B cell (primary cell): ENCODE data around the gene METAP1D. TPM values are rescaled to one million over a fixed set of nuclear protein-coding genes. Genes with fewer than 3 reads are reported as not detected.

Experiments used
- ATAC-seq: fragments of 200-7000 bp; cut with Tn5 transposase; one replicate; pipeline ENCODE4 v1.10.0; 2021; ENCODE audit warnings: low read depth, mild to moderate bottlenecking, moderate number of reproducible peaks, moderate library complexity
- CTCF ChIA-PET: fragments of 350-600 bp; sonication (Branson Sonifier 250); formaldehyde crosslinking; loops from one replicate; lab custom pipeline; 2021; ENCODE audit warnings: antibody characterized with exemption, inconsistent platforms; lab: Charles Lee
- POLR2A ChIA-PET: fragments of 350-600 bp; sonication (Branson Sonifier 250); formaldehyde crosslinking; loops from one replicate; lab custom pipeline; 2021; ENCODE audit warnings: antibody characterized with exemption; lab: Charles Lee
- DNase-seq: peaks from one replicate; pipeline ENCODE4 v3.0.0; 2013
- H2AFZ ChIP-seq: 2 replicates; pipeline ENCODE4 v1.6.1; 2012; ENCODE audit warnings: mild to moderate bottlenecking, low read depth, low read length; ENCODE audit not compliant: insufficient read depth, poor library complexity, severe bottlenecking
- H3K27ac ChIP-seq, 2 donors: 1 replicate in 1 of 2; 2 replicates in 1 of 2; pipeline ENCODE4 v1.5.1; 2012 to 2013; ENCODE audit warnings: low read length in 2 of 2, mild to moderate bottlenecking in 2 of 2, moderate library complexity in 1 of 2
- H3K27me3 ChIP-seq, 4 experiments: fragments of 200-600 bp in 1 of 4; sonication (generic) in 1 of 4; replicated peaks in 1 of 4; 1 replicate in 2 of 4; 2 replicates in 2 of 4; pipeline versions ENCODE4 v1.6.1 to v1.7.0; 2013 to 2016; ENCODE audit warnings: low read length in 3 of 4, mild to moderate bottlenecking in 2 of 4, mixed read lengths in 1 of 4, moderate library complexity in 1 of 4; ENCODE audit not compliant: insufficient read depth in 4 of 4, control insufficient read depth in 3 of 4; ENCODE audit errors: control extremely low read depth in 1 of 4
- H3K36me3 ChIP-seq, 2 experiments: replicated peaks in 1 of 2; 1 replicate in 1 of 2; 2 replicates in 1 of 2; pipeline versions ENCODE4 v1.6.1 to v1.7.1; 2013; ENCODE audit warnings: low read length in 1 of 2; ENCODE audit not compliant: insufficient read depth in 2 of 2, control insufficient read depth in 1 of 2; ENCODE audit errors: control extremely low read depth in 1 of 2, extremely low read depth in 1 of 2
- H3K4me1 ChIP-seq, 2 donors: fragments of 200-600 bp in 1 of 2; sonication (generic) in 1 of 2; 1 replicate in 1 of 2; 2 replicates in 1 of 2; pipeline versions ENCODE4 v1.5.1 to v1.6.1; 2013 to 2017; ENCODE audit warnings: low read length in 2 of 2; ENCODE audit not compliant: control insufficient read depth in 2 of 2, insufficient read depth in 2 of 2
- H3K4me2 ChIP-seq: replicated peaks from 2 replicates; pipeline ENCODE3; 2012; ENCODE audit warnings: mild to moderate bottlenecking, low read depth, low read length; ENCODE audit not compliant: poor library complexity, severe bottlenecking
- H3K4me3 ChIP-seq, 5 experiments: fragments of 200-600 bp in 1 of 5; sonication (generic) in 1 of 5; 1 replicate in 3 of 5; 2 replicates in 2 of 5; pipeline versions ENCODE4 v1.5.1 to v1.7.0; 2011 to 2016; ENCODE audit warnings: low read length in 4 of 5, mild to moderate bottlenecking in 4 of 5, low read depth in 2 of 5, control low read depth in 1 of 5, moderate library complexity in 1 of 5; ENCODE audit not compliant: insufficient read depth in 1 of 5; ENCODE audit errors: control extremely low read depth in 1 of 5, extremely low read depth in 1 of 5
- H3K79me2 ChIP-seq: fragments of 200-600 bp; sonication (generic); one replicate; pipeline ENCODE4 v1.6.0; 2016; ENCODE audit warnings: low read length; ENCODE audit not compliant: control insufficient read depth, insufficient read depth
- H3K9ac ChIP-seq: fragments of 200-600 bp; sonication (generic); 2 replicates; pipeline ENCODE4 v1.6.1; 2017; ENCODE audit warnings: mild to moderate bottlenecking, low read length, moderate library complexity
- H3K9me3 ChIP-seq, 3 donors: one replicate each; pipeline versions ENCODE4 v1.6.1 to v1.7.1; 2013; ENCODE audit warnings: low read length in 2 of 3; ENCODE audit not compliant: control insufficient read depth in 2 of 3, insufficient read depth in 1 of 3; ENCODE audit errors: control extremely low read depth in 1 of 3
- H4K20me1 ChIP-seq: 2 replicates; pipeline ENCODE4 v1.6.0; 2012; ENCODE audit warnings: mild to moderate bottlenecking, low read length; ENCODE audit not compliant: insufficient read depth, control insufficient read depth, poor library complexity, severe bottlenecking
- H3K27ac Mint-ChIP-seq: one replicate; pipeline ENCODE4 v1.8.0; 2021; ENCODE audit warnings: mixed read lengths
- H3K27me3 Mint-ChIP-seq: one replicate; pipeline ENCODE4 v1.8.0; 2021; ENCODE audit warnings: mixed read lengths
- H3K4me1 Mint-ChIP-seq: one replicate; pipeline ENCODE4 v1.8.0; 2021; ENCODE audit warnings: mixed read lengths
- H3K4me3 Mint-ChIP-seq: one replicate; pipeline ENCODE4 v1.8.0; 2021; ENCODE audit warnings: mixed read lengths
- H3K9me3 Mint-ChIP-seq: one replicate; pipeline ENCODE4 v1.8.0; 2022; ENCODE audit warnings: mixed read lengths; ENCODE audit not compliant: insufficient read depth
- EZH2 ChIP-seq: IDR thresholded peaks from 2 replicates; pipeline ENCODE4 v1.6.1; 2012; ENCODE audit warnings: borderline replicate concordance, low read depth, mild to moderate bottlenecking, moderate library complexity, low read length; ENCODE audit not compliant: insufficient read depth, poor library complexity, severe bottlenecking
- WGBS: methylation state at CpG from one replicate; pipeline ENCODE4 v1.1.5; 2013; ENCODE audit warnings: missing lambda C conversion rate; ENCODE audit not compliant: insufficient coverage; 5-methylcytosine and 5-hydroxymethylcytosine counted together
- intact Hi-C: fragments of 100-400 bp; cut with micrococcal nuclease; formaldehyde crosslinking; loops from one replicate; pipeline ENCODE4 v1.10.0; 2022
- polyA plus RNA-seq: library from polyadenylated mRNA; depleted of rRNA; stranded (reverse); fragments of >200 nt; gene quantifications from 2 replicates; pipeline ENCODE4 v1.2.3, GENCODE V29; 2012
- total RNA-seq, 2 donors: library from RNA; stranded (reverse); fragments of 120-200 nt in 1 of 2; gene quantifications; 1 replicate in 1 of 2; 2 replicates in 1 of 2; pipeline versions ENCODE4 v1.2.3 to v1.2.4, GENCODE V29; 2013 to 2022
- TF ChIP-seq, protein P1 (sequence below): fragments of 200-600 bp; IDR thresholded peaks from one replicate; pipeline ENCODE4 v1.8.0; 2022; ENCODE audit warnings: antibody characterized with exemption, mild to moderate bottlenecking

The METAP1D gene
- total and polyA plus RNA-seq, 2 donors (not counting 1 experiment from before 2014, with no cell fraction given) = 7.8 to 8.9 TPM

DNA sequence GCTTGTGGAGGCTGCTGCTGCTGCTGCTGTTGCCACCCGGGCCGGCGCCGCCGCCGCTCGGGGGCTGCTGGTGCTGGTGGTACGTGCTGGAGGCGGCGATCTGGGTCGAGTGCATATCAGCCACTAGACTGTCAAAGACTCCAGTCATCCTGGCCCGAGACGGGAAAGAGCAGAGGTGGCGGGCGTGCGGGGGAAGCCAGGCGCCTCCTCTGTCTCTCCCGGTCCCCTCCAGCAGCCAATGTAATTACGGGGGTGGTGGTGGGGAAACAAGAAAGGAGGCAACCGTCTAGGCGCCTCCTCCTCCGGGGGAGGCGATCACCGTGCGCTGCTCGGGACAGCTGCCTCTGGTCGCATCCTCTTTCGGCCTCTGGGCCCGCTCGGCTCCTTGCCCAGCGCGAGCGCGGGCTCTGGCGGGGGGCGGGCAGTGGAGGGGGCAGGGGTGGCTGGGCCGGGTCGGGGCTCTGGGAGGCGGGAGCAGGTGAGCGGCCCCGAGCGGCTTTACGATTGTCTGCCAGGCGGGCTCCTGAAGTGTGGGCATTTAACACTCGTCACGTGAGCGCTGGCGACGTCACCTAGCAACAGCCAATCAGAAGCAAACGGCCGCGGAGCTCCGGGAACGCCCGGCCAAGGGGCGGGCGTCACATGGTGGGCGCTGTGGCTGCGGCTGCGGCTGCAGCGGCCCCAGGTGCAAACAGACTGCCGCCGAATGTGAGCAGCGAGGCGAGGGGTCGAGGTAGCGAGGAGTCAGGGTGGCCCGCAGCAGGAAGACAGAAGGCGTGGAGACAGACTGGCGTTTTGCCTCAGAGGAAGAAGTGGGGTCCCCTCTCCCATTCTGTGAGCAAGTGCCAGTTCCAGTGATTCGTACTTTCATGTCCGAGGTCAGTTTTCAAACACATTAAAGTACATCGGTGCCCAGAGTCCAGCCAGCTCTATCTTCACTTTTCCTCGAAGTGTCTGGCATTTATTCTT is 102.9 kb downstream of the METAP1D start, which contains the start of gene DLX2:
Gene DLX2 (minus strand): TSS at position 510 of the 969 bp plus-strand sequence. CDS start 362 bp downstream, at position 148.
- Mint-ChIP-seq H3K27me3 (peaks cover 50% of the 10 kb centered on the region), H3K27ac (peak within 1 kb of the TSS; percentile 71), H3K4me3 (peak within 1 kb of the TSS; percentile 72), H3K4me1 (peaks cover 41% of the 10 kb centered on the region), H3K9me3 (no peaks in the 10 kb centered on the region)
- H3K9ac ChIP-seq = peak within 1 kb of the TSS; percentile 60
- TF ChIP-seq, protein P1, sequence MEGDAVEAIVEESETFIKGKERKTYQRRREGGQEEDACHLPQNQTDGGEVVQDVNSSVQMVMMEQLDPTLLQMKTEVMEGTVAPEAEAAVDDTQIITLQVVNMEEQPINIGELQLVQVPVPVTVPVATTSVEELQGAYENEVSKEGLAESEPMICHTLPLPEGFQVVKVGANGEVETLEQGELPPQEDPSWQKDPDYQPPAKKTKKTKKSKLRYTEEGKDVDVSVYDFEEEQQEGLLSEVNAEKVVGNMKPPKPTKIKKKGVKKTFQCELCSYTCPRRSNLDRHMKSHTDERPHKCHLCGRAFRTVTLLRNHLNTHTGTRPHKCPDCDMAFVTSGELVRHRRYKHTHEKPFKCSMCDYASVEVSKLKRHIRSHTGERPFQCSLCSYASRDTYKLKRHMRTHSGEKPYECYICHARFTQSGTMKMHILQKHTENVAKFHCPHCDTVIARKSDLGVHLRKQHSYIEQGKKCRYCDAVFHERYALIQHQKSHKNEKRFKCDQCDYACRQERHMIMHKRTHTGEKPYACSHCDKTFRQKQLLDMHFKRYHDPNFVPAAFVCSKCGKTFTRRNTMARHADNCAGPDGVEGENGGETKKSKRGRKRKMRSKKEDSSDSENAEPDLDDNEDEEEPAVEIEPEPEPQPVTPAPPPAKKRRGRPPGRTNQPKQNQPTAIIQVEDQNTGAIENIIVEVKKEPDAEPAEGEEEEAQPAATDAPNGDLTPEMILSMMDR = no peak
- peak; percentile 74 for TF ChIP-seq EZH2
- ChIA-PET CTCF (interaction anchor here (0.9 to 7.3 kb wide), 7 partner anchors 11 to 1284 kb away, joined by 3 to 58 read pairs (median 3); partner anchors contain the start of gene DLX1), POLR2A (interaction anchor here (0.6 to 1.0 kb wide), 3 partner anchors 14 to 453 kb away, joined by 3 to 9 read pairs (median 3); no protein-coding TSS in a partner anchor)
- H3K36me3 ChIP-seq = no peaks in the 10 kb centered on the region
- H3K4me1 ChIP-seq = peaks cover 61 to 86% of the 10 kb centered on the region in 2 donors
- DNase-seq (peak; percentile 82), ATAC-seq (peak; percentile 55)
- intact Hi-C loops = loop anchor here (5.0 to 10.0 kb wide), 4 partner anchors 180 to 530 kb away; partner anchors contain the start of genes HAT1 and PDK1
- no peaks in the 10 kb centered on the region for H3K79me2 ChIP-seq
- peak within 1 kb of the TSS; percentile 63 for H2AFZ ChIP-seq
- peaks cover 4 to 100% (median 91%) of the 10 kb centered on the region in 4 experiments for H3K27me3 ChIP-seq
- under 1% methylated on average over 68 of the region's 74 CpGs for WGBS
- H3K4me2 ChIP-seq = peak within 1 kb of the TSS; percentile 81
- peak within 1 kb of the TSS; percentile 16 to 51 (median 36) for H3K4me3 ChIP-seq
- no peak within 1 kb of the TSS for H3K27ac ChIP-seq
- peaks cover 15% of the 10 kb centered on the region for H4K20me1 ChIP-seq
- peaks cover 0 to 89% (median 11%) of the 10 kb centered on the region in 3 donors for H3K9me3 ChIP-seq
